HG03460 (cell line): ENCODE results near the gene RAD51B.

ENCODE experiments used
- ATAC-seq: cut with Tn5 transposase; IDR thresholded peaks from one replicate; pipeline ENCODE4 v1.9.1; 2021; ENCODE audit not compliant: unreplicated experiment

Gene RAD51B

GRCh38 chr14:68228656-68229055 is 409.1 kb downstream of the RAD51B start:
- no peak for ATAC-seq

DNA sequence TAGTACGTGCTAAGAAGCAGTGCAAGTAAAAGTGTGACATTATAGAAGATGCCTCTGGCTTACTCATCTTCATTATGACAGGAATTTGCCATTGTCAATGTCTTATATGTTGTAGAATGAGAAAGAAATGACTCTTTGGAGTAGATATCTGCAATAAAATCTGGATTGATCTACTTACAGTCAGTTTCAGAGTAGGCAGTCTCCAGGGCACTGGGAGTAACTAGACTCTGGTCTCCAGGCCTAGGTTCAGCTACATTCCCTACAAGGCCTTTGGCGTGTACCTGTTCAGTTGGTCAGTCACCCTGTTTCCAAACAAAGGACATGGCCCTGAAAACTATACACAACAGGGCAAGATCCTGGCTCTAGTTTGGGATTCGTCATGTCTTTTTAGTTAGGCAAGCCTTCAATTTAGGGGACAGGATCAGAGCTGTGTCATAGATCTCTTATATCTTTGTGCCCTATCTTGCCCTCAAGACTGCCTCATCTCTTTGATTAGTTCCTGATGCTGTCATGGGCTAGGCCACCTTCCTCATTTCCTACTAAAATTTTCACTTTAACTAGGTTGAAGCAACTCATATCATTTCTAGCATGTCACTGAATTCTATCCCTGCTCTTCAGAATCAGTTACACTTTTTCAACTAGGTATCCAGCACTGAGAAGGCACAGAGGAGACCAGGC is 410.0 kb downstream of the RAD51B start:
- no peak for ATAC-seq

- ATAC-seq, result no peak
Observed at GRCh38 chr14:68230202-68230949, 410.8 kb downstream of the RAD51B start.

DNA sequence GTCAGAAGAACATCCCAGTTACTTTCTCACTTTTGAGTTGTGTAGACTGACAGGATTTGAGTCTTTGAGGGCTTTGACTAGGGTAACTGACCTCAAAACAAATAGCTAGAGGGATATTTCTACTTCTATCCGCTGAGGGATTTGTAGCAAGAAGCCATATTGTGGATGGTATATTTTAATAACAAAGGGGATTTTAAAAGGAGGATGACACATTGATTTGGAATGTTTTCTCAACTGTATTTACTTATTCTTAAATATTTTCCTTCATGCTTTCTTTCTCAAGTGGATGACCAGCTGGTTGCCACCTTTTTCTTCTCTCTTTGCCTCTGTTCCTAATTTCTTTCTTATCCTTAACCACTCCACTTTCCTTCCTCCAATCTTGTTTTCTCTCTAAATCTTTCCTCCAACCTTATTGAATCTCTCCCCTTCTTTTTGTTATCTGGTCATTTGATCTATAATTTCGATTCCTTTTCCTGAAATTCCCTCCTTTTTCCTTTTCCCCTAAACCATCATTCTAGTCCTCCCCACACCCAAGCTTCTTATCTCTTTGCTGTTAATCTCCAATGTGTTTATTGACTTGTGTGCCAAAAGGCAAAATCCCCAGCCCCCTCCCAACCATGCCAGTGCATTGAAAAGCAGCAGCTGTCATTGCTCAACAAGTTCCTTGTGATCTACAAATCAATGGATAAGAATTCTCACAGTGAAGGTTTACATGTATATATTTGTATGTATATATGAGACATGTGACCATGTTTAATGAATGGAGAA is 411.6 kb downstream of the RAD51B start:
- no peak for ATAC-seq

- ATAC-seq, result no peak
Observed at GRCh38 chr14:68231898-68232297, 412.3 kb downstream of the RAD51B start.

DNA sequence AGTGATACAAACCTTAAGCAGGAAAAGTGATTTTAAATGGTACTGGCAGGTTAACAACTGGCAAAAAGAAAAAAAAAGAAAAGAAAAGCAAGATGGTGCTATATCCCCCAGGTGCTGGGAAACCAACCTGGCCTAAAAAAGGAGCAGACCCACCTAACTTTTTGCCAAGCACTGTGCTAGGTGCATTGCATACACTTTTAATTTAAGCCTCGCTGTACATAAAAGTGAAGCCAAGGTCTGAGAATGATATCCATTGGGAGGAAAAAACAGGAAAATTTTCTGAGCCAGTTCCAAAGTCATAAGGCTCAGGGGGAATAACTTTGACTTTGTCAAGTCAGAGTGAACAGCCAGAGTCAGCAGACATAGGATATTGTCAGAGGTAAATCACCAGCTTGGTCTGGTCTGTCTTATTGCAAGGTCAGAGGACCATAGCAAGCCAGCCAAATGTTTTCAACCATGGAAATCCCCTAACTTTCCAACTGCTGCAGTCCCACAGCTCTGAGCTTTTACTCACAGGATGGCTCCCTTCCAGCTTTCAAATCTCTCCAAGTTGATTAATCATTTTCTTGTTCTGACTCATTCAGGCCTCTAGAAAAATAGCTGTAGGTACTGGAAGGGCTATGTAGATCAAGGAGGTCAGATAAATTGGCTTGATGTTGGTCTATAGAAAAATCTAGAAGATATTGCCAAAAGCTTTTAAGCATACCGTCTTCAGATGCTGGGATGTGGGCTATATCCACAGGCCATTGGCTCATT is 412.9 kb downstream of the RAD51B start:
- peak; percentile 77 for ATAC-seq

DNA sequence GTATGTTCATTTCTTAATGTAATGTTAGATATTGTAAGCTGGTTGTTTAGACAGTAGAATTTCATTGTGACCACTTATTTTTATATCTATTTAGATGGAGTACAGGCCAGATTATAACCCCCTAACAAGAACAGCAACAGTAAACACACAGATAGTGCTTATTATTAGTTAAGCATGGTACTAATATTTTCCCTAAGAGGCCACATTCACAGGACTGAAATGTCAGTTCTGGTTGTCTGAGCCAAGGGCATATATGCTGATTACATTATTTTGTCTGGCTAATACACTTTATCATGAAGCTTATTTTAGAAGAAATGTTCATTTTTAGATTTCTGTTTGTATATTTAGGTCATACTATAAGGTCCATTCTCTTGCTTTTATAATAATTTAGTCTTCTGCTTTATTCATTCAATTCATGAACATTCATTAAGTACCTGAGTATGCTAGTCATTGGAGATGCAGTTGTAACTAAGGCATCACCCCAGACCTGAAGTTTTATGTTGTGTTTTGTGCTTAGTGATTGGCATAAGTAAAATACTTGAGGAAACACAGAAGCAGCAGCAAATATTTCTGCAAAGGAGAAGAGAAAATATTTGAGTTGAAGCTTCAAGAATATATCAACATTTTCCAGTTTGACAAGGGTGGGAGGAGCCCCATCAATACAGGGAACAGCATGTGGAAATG is 413.7 kb downstream of the RAD51B start:
- ATAC-seq, result no peak

GRCh38 chr14:68234101-68234905 is 414.7 kb downstream of the RAD51B start:
- no peak for ATAC-seq

GRCh38 chr14:68235011-68235410 is 415.4 kb downstream of the RAD51B start:
- no peak for ATAC-seq

GRCh38 chr14:68236582-68237458 is 417.2 kb downstream of the RAD51B start:
- ATAC-seq, result no peak

- no peak for ATAC-seq
Observed at GRCh38 chr14:68238551-68238950, 419.0 kb downstream of the RAD51B start.

DNA sequence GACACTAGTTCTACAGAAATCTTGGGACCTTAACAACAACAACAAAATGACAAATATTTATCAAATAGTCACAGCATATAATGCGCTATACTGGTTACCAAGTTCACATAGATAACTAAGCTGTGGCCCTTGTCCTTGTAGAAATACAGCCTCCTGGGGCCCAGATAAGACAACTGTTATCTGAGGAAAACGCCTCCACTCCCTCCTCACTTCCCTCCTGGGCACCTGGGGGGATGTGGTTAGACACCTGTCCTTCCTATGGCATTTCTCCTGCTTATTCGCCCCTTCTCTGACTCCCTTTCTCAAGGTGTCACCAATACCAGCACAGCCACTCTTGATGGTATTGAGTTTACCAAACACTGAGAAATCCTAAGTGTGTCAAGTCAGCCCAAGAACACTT is 419.4 kb downstream of the RAD51B start:
- no peak for ATAC-seq

DNA sequence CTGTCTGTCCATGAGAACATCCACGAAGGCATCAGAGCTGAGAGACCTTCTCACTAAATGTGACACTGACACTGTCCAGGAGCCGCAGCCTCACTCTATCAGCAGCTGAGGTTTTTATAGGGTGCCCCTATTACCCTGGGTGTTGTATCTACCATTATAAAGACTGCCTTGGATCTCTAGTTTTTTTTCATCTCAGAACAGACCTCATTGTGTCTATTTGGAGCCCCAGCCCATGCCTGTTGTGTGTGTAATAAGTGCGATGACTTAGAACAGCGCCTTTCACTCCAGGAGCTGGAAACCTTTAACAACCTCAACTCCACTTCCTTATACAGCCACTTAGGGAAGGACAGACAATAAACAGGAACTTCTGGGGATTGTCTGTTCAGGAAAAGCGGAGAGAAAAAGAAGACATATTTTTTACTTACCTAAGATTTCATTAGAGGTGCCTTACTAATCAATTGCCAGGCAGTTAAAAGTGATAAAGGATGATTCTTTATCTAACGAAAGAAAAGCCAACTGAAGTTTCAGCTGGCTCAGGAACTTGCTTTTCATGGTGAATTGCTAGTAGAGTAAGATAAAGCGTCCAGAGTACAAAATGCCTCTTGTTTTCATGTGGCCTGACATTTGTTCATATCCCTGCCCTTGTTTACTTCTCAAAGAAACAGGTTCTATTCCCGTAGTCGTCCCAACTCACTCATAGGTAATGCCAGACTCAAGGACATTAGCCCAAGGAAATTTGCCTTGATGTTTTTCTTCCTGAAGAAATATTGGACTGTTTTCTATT is 420.6 kb downstream of the RAD51B start:
- ATAC-seq, result no peak

- no peak for ATAC-seq
Observed at GRCh38 chr14:68241862-68242487, 422.4 kb downstream of the RAD51B start.

DNA sequence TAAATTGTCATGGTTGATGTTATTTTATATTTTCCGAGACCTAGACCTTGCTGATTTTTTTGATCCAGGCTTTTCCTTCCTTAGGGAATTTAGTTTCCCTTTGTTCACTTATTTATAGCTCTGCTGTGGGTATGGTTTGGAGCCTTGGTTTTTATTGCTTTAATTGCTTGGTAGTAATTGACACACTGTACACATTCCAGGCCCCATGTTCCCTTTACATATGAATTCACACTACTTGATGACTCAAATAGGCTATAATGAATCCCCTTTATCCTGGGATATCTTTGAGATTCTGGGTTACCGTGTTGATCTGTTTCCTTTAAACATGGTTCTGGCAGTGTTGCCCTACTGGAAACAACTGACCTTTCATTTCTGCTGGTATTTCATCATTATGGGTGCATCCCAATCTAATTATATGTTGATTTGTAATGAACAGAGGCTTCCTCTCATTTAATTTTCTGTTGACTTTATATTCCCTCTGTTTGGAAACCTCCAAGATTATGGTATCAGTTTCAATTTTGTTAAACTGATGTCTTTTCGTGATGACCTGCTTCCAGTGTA is 424.0 kb downstream of the RAD51B start:
- no peak for ATAC-seq

GRCh38 chr14:68244262-68244980 is 424.8 kb downstream of the RAD51B start:
- ATAC-seq, result no peak
